Retinal pigment epithelial cell (primary cell): ENCODE results near the gene TUBB4B.
A peak's percentile ranks its signal among the peaks of the same experiment; 100 is the strongest.
"Not testable (repeated sequence)": the region's sequence is repeated elsewhere in the genome, so short reads cannot be mapped to it uniquely, and the experiment has no call there.

Experiments used
- DNase-seq: peaks from one replicate; pipeline ENCODE4 v3.0.0-alpha.2; 2010; ENCODE audit warnings: low read depth
- H3K4me3 ChIP-seq: 2 replicates; pipeline ENCODE4 v1.5.1; 2011; ENCODE audit warnings: mild to moderate bottlenecking, low read length, control low read depth, moderate library complexity
- CTCF ChIP-seq: conservative IDR thresholded peaks from 2 replicates; pipeline ENCODE4 v1.5.1; 2011; ENCODE audit warnings: low read depth, low read length, control low read depth, inconsistent platforms

Gene TUBB4B

GRCh38 chr9:137242269-137243203 is 1.4 kb downstream of the TUBB4B start:
- H3K4me3 ChIP-seq, result peak overlapping the region; percentile 77
- DNase-seq, result no peak
- TF ChIP-seq CTCF, result no peak

GRCh38 chr9:137243266-137243625 is 2.2 kb downstream of the TUBB4B start:
- H3K4me3 ChIP-seq, result peak overlapping the region; percentile 77
- not testable (repeated sequence) for DNase-seq

- no peak for DNase-seq
- no peak for TF ChIP-seq CTCF
- H3K4me3 ChIP-seq, result no peak overlapping the region
These were observed 2.8 kb downstream of the TUBB4B start for GRCh38 chr9:137243626-137244485.

GRCh38 chr9:137244486-137245449 is 3.7 kb downstream of the TUBB4B start:
- DNase-seq, result no peak
- TF ChIP-seq CTCF, result peak; percentile 3
- no peak overlapping the region for H3K4me3 ChIP-seq

- no peak for DNase-seq
- no peak for TF ChIP-seq CTCF
- no peak overlapping the region for H3K4me3 ChIP-seq
These were observed 4.6 kb downstream of the TUBB4B start for GRCh38 chr9:137245450-137246421.

- no peak for TF ChIP-seq CTCF
- no peak overlapping the region for H3K4me3 ChIP-seq
- DNase-seq, result no peak
These were observed 6.2 kb downstream of the TUBB4B start for GRCh38 chr9:137247135-137247915.
